Effector memory CD8-positive, alpha-beta T cell (primary cell): Measurements from ENCODE around the gene CAMTA1.

ENCODE experiments used
- ATAC-seq: fragments of 150-1000 bp; cut with Tn5 transposase; replicated peaks from 2 replicates; pipeline ENCODE4 v1.10.0; 2021; ENCODE audit warnings: mild to moderate bottlenecking, moderate library complexity
- DNase-seq, 3 experiments: peaks; one replicate each; pipeline ENCODE4 v3.0.0; 2021
- H3K27ac Mint-ChIP-seq, 2 donors: one replicate each; pipeline ENCODE4 v1.8.0; 2022; ENCODE audit warnings: mild to moderate bottlenecking in 2 of 2, mixed read lengths in 2 of 2, moderate library complexity in 2 of 2
- H3K27me3 Mint-ChIP-seq, 2 donors: one replicate each; pipeline ENCODE4 v1.8.0; 2022; ENCODE audit warnings: mixed read lengths in 2 of 2
- H3K36me3 Mint-ChIP-seq: one replicate; pipeline ENCODE4 v1.8.0; 2022; ENCODE audit warnings: mild to moderate bottlenecking, moderate library complexity, mixed read lengths; ENCODE audit not compliant: insufficient read depth
- H3K4me1 Mint-ChIP-seq, 2 donors: one replicate each; pipeline ENCODE4 v1.8.0; 2022; ENCODE audit warnings: low read depth in 2 of 2, mixed read lengths in 2 of 2
- H3K4me3 Mint-ChIP-seq, 2 donors: one replicate each; pipeline ENCODE4 v1.8.0; 2022; ENCODE audit warnings: mild to moderate bottlenecking in 2 of 2, mixed read lengths in 2 of 2, moderate library complexity in 2 of 2
- H3K9me3 Mint-ChIP-seq, 2 donors: one replicate each; pipeline ENCODE4 v1.8.0; 2022; ENCODE audit warnings: mixed read lengths in 2 of 2

The CAMTA1 gene

DNA sequence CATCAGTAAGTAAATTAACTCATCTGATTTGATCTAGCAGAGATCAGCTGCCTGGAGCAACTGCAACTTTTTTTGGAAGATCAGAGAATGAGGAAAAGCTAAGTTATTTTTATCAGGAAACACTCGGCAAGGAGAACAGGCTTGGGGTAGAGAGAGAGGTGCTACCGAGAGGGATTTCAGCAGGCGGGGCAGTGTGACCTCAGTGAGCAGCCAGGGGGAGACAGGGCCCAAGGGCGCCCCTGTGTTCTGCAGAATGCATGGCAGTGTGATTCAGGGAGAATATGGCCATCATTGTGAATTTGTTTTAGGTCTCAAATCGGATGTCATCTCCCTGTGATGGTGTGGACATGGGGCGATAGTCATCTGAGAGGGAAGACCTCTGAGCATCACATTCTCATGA, 501.8 kb downstream of the CAMTA1 start:
- DNase-seq (no peak), ATAC-seq (no peak)
- no peak overlapping the region for H3K27ac Mint-ChIP-seq
- peaks cover 0 to 12% of the 10 kb centered on the region in 2 donors for H3K9me3 Mint-ChIP-seq
- peaks cover 32 to 73% of the 10 kb centered on the region in 2 donors for H3K27me3 Mint-ChIP-seq
- no peak overlapping the region for H3K4me3 Mint-ChIP-seq
- H3K36me3 Mint-ChIP-seq = no peaks in the 10 kb centered on the region
- peaks cover 0 to 2% of the 10 kb centered on the region in 2 donors for H3K4me1 Mint-ChIP-seq

- Mint-ChIP-seq H3K4me1 (peaks cover 0 to 2% of the 10 kb centered on the region in 2 donors), H3K36me3 (no peaks in the 10 kb centered on the region), H3K27ac (no peak overlapping the region), H3K27me3 (peaks cover 17 to 75% of the 10 kb centered on the region in 2 donors), H3K4me3 (no peak overlapping the region), H3K9me3 (peaks cover 0 to 12% of the 10 kb centered on the region in 2 donors)
- DNase-seq (no peak), ATAC-seq (no peak)
Observed at GRCh38 chr1:7288992-7289391, 503.7 kb downstream of the CAMTA1 start.

GRCh38 chr1:7289694-7290093, 504.4 kb downstream of the CAMTA1 start:
- H3K4me1 Mint-ChIP-seq = peaks cover 0 to 2% of the 10 kb centered on the region in 2 donors
- ATAC-seq = no peak
- peaks cover 14 to 73% of the 10 kb centered on the region in 2 donors for H3K27me3 Mint-ChIP-seq
- no peak overlapping the region for H3K27ac Mint-ChIP-seq
- peaks cover 0 to 12% of the 10 kb centered on the region in 2 donors for H3K9me3 Mint-ChIP-seq
- H3K4me3 Mint-ChIP-seq = no peak overlapping the region
- no peaks in the 10 kb centered on the region for H3K36me3 Mint-ChIP-seq
- DNase-seq = no peak

GRCh38 chr1:7290971-7291970, 506.0 kb downstream of the CAMTA1 start:
- no peak for DNase-seq
- Mint-ChIP-seq H3K9me3 (peaks cover 0 to 14% of the 10 kb centered on the region in 2 donors), H3K36me3 (no peaks in the 10 kb centered on the region), H3K27me3 (peaks cover 10 to 75% of the 10 kb centered on the region in 2 donors), H3K4me3 (no peak overlapping the region), H3K4me1 (no peaks in the 10 kb centered on the region), H3K27ac (no peak overlapping the region)
- no peak for ATAC-seq

DNA sequence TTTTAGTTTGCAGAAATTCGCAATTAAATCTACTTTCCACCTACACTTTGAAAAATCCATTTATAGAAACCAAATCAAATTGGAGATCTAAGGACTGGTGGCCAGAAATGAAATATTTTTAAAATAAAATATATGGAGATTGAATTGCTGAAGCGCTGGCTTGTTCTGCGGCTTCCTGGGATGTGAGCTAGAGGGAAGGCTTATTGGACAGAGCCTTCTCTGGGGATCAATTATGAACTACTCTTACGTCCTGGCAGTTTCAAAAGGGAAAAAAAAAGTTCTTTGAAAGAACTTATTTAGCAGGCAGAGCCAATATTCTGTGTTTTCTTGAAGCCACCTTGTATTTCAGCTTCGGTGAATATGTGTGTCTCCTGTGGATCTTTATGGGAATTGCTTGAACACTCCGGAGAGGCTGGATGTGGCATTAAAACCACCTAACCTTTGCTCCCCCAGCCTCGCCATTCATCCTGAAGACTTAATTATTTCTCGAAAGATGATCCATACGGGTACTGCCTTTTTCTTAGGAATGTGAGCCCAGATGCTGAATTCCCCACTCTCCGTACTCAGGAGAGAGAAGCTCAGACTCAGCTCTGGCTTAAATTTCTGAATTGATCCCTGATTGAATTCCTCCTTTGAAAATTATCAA, 506.9 kb downstream of the CAMTA1 start:
- DNase-seq = no peak
- peaks cover 13 to 77% of the 10 kb centered on the region in 2 donors for H3K27me3 Mint-ChIP-seq
- peaks cover 0 to 20% of the 10 kb centered on the region in 2 donors for H3K9me3 Mint-ChIP-seq
- H3K4me1 Mint-ChIP-seq = no peaks in the 10 kb centered on the region
- H3K4me3 Mint-ChIP-seq = no peak overlapping the region
- H3K27ac Mint-ChIP-seq = no peak overlapping the region
- H3K36me3 Mint-ChIP-seq = no peaks in the 10 kb centered on the region
- ATAC-seq = no peak

- no peak for ATAC-seq
- Mint-ChIP-seq H3K4me1 (no peaks in the 10 kb centered on the region), H3K36me3 (no peaks in the 10 kb centered on the region), H3K27ac (no peak overlapping the region), H3K27me3 (peaks cover 13 to 83% of the 10 kb centered on the region in 2 donors), H3K4me3 (no peak overlapping the region), H3K9me3 (peaks cover 0 to 20% of the 10 kb centered on the region in 2 donors)
- DNase-seq = no peak
Observed at GRCh38 chr1:7292714-7293419, 507.6 kb downstream of the CAMTA1 start.

DNA sequence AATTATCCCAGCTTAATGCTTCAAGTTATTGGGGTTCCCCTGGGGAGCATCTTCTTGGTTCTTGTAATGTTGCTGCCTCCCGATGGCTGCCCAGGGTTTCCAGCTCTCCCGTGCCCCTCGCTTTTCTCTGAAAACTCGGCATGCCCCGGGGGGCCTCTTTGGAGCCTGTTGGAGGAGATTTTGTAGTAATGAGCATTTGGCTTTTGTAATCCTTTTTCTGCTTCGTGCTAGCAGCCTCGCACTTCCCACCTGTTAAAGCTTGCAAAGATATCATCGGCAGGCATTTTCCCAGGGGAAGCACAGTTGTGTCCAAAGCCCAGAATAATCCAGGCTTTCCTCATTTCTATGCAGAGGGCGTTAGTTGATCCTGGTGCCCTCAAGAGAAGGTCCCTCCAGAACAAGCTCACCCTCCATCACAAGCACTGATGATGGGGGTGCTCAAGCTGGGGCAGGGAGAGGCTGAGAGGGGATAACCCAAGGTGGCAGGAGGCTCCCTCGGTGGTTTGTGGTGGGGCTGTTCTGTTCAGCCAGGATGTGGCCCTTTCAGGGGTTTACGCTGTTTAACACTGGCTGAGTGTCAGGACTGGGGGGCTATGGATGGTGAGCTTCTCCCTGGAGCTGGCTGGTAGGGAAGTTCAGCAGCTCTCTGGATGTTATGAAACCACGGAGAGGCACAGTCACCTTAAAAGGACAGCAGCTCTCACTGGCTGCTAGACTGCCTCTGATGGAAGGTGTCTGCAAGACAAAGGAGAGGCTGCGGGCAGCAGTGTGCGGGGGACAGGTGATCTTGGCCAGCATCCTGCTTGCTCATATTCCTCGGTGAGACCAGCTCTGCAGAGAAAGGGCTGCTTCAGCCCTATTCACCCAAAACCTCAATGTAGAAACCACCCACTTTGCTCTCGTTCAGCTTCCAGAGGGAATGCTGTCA, 508.7 kb downstream of the CAMTA1 start:
- Mint-ChIP-seq H3K36me3 (no peaks in the 10 kb centered on the region), H3K4me3 (no peak overlapping the region)

GRCh38 chr1:7294636-7295035, 509.4 kb downstream of the CAMTA1 start:
- H3K9me3 Mint-ChIP-seq = peaks cover 0 to 8% of the 10 kb centered on the region in 2 donors
- no peaks in the 10 kb centered on the region for H3K36me3 Mint-ChIP-seq
- H3K4me3 Mint-ChIP-seq = no peak overlapping the region
- DNase-seq (no peak), ATAC-seq (no peak)
- H3K27ac Mint-ChIP-seq = no peak overlapping the region
- H3K27me3 Mint-ChIP-seq = peaks cover 10 to 83% of the 10 kb centered on the region in 2 donors
- H3K4me1 Mint-ChIP-seq = no peaks in the 10 kb centered on the region

More for the DNA sequence above, 508.7 kb downstream of the CAMTA1 start:
- H3K27me3 Mint-ChIP-seq = peaks cover 13 to 83% of the 10 kb centered on the region in 2 donors
- no peak for ATAC-seq
- no peak overlapping the region for H3K27ac Mint-ChIP-seq
- no peak for DNase-seq
- H3K4me1 Mint-ChIP-seq = no peaks in the 10 kb centered on the region
- H3K9me3 Mint-ChIP-seq = peaks cover 0 to 10% of the 10 kb centered on the region in 2 donors

DNA sequence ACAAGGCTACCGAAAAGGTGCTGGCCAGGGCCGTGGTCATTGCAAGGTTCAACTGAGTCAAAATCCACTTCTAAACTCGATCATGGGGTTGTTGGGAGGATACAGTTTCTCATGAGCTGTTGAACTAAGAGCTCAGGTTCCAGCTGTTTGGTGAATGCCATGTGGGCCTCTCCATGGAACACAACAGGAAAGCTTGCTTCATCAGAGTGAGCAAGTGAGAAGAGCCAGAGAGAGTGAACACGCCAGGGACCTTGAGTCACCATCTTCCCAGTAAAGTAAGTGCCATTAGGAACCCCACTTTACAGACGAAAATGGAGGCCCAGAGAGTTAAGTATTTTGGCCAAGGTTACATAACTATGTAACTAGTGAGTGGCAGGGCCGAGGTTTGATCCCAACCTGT, 510.7 kb downstream of the CAMTA1 start:
- no peak overlapping the region for H3K27ac Mint-ChIP-seq
- no peaks in the 10 kb centered on the region for H3K36me3 Mint-ChIP-seq
- no peak overlapping the region for H3K4me3 Mint-ChIP-seq
- no peak for ATAC-seq
- H3K27me3 Mint-ChIP-seq = peaks cover 14 to 88% of the 10 kb centered on the region in 2 donors
- no peaks in the 10 kb centered on the region for H3K4me1 Mint-ChIP-seq
- H3K9me3 Mint-ChIP-seq = peaks cover 0 to 8% of the 10 kb centered on the region in 2 donors
- no peak for DNase-seq

- Mint-ChIP-seq H3K9me3 (peaks cover 0 to 8% of the 10 kb centered on the region in 2 donors), H3K4me3 (no peak overlapping the region), H3K4me1 (no peaks in the 10 kb centered on the region), H3K36me3 (no peaks in the 10 kb centered on the region), H3K27ac (no peak overlapping the region), H3K27me3 (peaks cover 20 to 90% of the 10 kb centered on the region in 2 donors)
- DNase-seq (no peak), ATAC-seq (no peak)
Observed at GRCh38 chr1:7296968-7297367, 511.7 kb downstream of the CAMTA1 start.

GRCh38 chr1:7298145-7298544, 512.9 kb downstream of the CAMTA1 start:
- no peak for ATAC-seq
- no peak for DNase-seq
- Mint-ChIP-seq H3K27me3 (peaks cover 31 to 91% of the 10 kb centered on the region in 2 donors), H3K4me1 (no peaks in the 10 kb centered on the region), H3K4me3 (no peak overlapping the region), H3K36me3 (no peaks in the 10 kb centered on the region), H3K27ac (no peak overlapping the region), H3K9me3 (peaks cover 0 to 8% of the 10 kb centered on the region in 2 donors)

- peaks cover 37 to 91% of the 10 kb centered on the region in 2 donors for H3K27me3 Mint-ChIP-seq
- DNase-seq (no peak), ATAC-seq (no peak)
- H3K9me3 Mint-ChIP-seq = peaks cover 0 to 8% of the 10 kb centered on the region in 2 donors
- no peaks in the 10 kb centered on the region for H3K36me3 Mint-ChIP-seq
- no peaks in the 10 kb centered on the region for H3K4me1 Mint-ChIP-seq
- no peak overlapping the region for H3K27ac Mint-ChIP-seq
- H3K4me3 Mint-ChIP-seq = no peak overlapping the region
Observed at GRCh38 chr1:7298749-7299151, 513.5 kb downstream of the CAMTA1 start.
